GM21381 (cell line): ENCODE measurements around the gene SLC44A3.

Source experiments
- ATAC-seq: cut with Tn5 transposase; IDR thresholded peaks from one replicate; pipeline ENCODE4 v1.9.1; 2021; ENCODE audit warnings: mild to moderate bottlenecking, moderate library complexity; ENCODE audit not compliant: unreplicated experiment

Gene SLC44A3, protein sequence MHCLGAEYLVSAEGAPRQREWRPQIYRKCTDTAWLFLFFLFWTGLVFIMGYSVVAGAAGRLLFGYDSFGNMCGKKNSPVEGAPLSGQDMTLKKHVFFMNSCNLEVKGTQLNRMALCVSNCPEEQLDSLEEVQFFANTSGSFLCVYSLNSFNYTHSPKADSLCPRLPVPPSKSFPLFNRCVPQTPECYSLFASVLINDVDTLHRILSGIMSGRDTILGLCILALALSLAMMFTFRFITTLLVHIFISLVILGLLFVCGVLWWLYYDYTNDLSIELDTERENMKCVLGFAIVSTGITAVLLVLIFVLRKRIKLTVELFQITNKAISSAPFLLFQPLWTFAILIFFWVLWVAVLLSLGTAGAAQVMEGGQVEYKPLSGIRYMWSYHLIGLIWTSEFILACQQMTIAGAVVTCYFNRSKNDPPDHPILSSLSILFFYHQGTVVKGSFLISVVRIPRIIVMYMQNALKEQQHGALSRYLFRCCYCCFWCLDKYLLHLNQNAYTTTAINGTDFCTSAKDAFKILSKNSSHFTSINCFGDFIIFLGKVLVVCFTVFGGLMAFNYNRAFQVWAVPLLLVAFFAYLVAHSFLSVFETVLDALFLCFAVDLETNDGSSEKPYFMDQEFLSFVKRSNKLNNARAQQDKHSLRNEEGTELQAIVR

DNA sequence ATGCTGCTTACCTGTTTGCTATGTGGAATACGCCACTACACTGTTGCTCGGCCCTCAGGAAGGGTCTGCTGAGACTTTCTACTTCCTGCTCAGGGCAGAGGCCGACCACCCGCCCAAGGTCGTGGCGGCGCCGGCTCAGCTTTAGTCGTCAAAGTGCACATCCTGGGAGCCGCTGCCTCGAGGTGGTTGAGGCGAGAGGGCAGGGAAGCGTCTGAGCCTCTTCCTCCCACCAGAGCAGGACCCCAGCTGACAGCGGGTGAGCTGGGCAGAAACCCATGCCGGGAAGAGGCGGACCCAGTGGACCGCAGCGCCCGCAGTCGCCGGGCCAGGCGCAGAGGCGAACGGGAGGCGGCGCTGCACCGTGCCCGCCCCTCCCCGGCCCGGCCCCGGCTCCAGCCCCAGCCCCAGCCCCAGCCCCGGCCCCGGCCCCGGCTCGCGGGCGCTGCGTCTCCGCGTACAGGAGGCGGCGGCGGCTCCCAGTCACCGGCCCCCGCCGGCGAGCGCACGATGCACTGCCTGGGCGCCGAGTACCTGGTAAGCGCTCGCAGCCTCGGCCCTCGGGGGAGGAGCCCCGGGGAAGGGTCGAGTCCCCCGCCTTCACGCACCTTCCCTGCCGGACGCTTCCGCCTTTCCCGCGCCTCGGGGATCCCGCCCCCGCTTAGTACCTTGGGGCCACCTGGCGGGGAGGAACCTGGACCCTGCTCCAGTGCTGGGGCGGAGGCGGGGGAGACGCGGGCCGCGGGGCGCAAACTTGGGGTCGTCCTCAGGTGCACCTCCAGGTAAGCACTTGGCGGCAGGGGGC is at the start of gene SLC44A3:
SLC44A3 (plus strand) TSS at position 413 of the 802 bp plus-strand sequence; CDS start at position 508, 95 bp downstream.
- no peak for ATAC-seq

DNA sequence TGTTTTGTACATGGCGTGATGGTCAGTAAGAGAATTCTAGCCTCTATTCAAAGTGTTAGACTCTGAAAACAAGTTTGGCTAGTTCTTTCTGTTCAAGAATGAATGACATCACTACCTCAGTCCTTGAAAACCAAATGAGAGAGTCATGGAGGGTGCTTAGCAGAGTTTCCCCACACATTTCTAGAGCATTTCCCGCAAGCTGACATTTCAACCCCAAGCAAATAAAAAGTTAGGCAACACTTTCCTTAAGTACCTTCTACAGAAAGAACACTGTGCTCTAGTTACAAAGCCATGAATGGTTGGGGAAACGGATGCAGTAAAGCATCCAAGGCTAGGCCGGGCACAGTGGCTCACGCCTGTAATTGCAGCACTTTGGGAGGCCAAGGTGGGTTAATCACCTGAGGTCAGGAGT is 47.9 kb upstream of the SLC44A3 start:
- no peak for ATAC-seq

DNA sequence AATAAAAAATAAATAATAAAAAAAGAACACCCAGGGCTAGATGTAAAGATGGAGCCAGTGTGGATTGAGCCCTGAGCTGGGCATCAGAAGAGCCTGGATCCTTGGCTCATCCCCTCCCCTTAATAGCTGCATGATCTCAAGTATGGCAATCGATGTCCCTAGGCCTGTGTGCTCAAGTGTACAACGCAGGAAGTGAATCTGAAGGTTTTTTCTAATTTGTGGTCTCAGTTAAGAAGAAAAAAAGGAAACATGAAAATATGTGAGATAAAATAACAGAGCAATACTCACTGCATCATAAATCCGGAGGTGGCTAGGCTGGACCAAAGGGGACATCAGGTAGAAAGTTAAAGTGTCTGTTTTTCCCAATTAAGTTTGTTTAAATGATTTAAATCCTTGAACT is 47.3 kb upstream of the SLC44A3 start:
- no peak for ATAC-seq

DNA sequence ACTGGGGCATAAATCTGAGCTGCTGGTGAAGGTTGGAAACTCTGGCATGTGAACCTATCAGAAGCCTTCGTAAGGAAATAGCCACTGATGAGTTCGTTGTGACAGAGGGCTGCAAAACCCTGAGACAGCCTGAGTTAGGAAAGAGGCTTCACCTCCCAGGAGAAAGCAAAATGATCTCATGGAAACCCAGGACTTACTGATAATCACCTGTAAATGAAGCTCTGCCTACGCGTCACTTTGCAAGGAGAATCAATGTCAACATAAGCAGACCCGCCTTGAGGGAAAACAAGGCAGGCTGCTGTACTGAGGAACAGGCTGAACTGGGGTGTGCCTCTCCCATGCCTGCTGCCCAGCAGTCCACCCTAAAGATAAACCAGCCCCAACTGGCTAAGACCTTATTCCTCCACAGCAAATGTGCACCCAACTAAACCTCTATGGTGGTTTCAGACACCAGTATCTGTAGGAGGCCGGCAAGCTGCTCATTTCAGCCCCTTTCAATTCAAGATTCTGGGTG is 46.8 kb upstream of the SLC44A3 start:
- no peak for ATAC-seq

DNA sequence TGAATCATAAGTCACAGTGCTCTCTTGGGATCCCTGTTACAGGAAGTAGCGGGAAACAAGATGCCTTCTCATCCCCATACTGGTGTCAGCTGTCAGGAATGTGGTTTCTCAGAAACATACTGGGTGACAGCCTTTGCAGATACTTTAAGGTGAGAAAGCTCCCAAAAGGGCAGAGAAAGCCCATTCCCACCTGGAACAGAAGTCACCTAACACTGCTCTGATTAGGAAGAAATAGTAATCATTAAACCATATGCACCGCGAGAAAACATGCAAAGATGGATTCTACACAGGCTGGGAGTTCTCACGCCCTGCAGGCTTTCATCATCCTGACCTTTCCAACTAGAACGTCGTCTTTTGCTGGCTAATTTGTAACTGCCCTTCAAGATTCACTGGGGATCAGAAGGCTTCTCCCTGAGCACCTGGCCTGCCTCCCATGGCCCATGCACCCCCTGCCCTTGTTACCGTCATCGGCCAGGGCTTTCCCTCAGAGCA is 46.2 kb upstream of the SLC44A3 start:
- no peak for ATAC-seq

DNA sequence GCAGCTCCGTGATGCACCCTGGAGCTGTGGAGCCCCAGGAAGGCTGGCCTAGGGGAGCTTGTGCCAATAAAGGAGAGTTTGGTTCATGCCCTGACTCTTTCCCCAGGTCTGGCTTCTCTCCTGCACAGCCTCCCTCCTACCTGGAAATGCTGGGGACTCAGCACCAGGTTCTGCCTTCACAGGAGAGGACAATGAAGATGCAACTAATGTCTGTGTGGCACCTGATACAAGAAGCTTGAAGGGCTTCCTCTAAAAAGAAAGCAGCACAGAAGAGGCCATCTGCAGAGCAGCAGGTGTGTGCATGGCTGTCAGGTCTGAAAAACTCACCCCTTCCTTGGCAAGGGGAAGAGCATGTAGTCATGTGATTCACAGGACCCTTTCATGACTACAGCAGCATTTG is 43.7 kb upstream of the SLC44A3 start:
- ATAC-seq = no peak

DNA sequence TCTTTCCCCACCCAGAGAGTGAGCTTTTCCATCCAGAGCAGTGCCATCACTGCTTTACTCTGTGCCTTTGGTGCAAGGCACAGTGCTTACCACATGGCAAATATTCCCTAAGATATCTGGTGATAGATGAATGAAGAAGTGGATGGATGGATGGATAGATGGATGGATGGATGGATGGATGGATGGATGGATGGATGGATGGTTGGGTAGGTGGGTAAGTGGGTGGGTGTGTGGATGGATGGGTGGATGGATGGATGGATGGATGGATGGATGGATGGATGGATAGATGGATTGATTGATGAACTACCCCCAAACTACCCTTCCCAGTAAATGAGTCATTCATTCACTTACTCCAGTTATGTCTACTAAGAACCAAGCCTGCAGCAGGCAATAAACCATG is 42.9 kb upstream of the SLC44A3 start:
- ATAC-seq = no peak

DNA sequence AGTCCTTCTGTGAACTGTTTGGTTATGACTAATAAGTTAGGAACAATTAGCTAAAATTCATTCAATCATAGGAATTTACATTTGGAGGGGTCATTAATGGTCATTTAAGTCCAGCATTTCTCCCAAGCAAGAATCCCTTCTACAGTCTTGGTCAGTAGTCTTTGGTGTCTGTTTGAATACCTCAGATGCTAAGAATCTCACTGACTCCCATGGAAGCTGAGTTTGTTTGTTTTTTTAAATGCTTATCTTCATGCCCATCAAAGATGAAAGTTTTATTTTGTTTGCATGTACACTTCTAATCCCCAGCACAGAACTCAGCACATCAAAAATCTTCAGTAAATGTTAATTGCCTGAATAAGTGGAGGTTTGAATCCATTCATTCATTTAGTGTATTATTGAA is 41.3 kb upstream of the SLC44A3 start:
- no peak for ATAC-seq

DNA sequence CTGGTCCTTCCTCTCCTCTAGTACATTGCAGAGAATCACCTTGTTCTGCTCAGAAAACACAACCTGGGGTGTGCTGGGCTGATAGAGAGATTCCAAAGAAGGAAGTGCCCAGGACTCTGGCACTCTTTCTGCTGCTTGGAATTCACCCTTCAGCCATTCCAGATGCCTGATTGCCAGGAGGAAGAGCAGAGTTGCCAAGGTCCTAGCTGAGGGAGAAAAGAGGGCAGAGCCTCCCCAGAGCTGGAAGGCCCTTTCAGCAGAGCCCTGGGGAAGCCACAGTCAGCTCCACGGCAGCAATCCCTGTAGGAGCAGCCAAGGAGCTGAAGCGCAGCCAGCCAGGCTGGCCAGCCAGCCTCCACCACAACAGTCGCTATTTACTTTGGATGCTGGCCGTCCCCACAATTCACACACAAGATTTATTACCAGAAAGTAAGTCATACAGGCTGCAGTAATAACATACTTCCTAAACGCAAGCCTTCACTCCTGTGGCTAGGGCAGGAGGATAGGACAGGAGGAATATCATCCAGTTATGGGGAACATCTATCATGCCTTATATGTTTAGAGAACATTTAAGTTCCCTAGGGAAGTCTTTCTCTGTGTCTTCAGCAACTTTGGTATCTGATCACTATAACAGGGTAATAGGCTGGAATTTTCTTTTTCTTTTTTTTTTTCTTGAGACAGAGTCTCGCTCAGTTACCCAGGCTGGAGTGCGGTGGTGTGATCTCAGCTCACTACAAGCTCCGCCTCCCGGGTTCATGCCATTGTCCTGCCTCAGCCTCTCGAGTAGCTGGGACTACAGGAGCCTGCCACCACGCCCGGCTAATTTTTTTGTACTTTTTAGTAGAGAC is 36.6 kb upstream of the SLC44A3 start:
- no peak for ATAC-seq

DNA sequence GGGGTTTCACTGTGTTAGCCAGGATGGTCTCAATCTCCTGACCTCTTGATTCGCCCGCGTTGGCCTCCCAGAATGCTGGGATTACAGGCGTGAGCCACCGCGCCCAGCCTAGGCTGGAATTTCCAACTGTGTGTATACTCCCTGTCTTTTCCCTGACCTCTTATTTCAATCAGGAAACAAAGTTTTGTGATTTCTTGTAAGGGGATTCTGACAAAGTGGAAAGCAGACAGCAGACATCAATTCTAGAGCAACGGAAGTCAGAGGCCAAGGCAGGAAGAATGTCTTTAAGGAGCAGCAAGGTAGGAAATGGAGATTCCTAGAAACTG is 36.0 kb upstream of the SLC44A3 start:
- no peak for ATAC-seq

DNA sequence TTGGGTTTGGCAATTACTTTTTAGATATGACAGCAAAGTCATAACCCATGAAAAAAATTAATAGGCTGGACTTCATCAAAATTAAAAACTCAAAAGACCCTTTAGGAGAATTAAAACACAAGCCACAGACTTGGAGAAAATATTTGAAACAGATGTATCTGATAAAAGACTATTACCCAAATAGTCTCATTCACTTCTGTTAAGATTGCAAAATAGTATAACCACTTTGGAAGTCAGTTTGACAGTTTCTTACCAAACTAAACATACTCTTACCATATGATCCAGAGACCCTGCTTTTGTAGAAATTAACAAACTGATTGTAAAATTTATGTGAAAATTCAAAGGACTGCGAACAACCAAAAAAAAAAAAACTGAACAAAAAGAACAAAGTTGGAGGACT is 32.5 kb upstream of the SLC44A3 start:
- no peak for ATAC-seq

DNA sequence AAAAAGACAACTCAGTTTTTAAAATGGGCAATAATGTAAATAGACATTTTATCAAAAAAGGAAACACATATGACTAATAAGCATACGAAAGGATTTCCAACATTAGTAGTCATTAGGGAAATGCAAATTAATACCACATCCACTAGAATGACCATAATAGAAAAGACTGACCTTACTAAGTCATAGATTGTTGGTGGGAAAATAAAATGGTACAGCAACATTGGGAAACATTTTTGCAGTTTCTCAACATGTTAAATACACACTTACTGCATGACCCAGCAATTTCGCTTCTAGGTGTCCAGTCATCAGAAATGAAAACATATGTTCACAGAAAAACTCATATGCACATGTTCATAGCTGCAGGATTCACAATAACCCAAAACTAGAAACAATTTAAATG is 29.9 kb upstream of the SLC44A3 start:
- no peak for ATAC-seq

DNA sequence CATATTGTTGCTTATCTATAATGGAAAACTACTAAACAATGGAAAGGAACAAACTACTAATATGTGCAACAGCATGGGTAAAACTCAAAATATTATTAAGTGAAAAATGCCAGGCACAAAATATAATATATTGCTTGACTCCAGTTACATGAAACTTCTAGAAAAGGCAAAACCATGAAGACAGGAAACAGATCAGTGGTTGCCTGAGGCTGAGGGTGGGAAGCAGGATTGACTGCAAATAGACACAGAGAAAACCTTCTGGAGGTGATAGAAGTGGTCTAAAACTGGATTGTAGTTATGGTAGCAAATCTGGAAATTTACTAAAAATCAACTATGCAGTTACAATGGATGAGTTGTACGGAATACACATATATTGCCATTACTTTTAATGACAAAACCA is 29.5 kb upstream of the SLC44A3 start:
- ATAC-seq = no peak

DNA sequence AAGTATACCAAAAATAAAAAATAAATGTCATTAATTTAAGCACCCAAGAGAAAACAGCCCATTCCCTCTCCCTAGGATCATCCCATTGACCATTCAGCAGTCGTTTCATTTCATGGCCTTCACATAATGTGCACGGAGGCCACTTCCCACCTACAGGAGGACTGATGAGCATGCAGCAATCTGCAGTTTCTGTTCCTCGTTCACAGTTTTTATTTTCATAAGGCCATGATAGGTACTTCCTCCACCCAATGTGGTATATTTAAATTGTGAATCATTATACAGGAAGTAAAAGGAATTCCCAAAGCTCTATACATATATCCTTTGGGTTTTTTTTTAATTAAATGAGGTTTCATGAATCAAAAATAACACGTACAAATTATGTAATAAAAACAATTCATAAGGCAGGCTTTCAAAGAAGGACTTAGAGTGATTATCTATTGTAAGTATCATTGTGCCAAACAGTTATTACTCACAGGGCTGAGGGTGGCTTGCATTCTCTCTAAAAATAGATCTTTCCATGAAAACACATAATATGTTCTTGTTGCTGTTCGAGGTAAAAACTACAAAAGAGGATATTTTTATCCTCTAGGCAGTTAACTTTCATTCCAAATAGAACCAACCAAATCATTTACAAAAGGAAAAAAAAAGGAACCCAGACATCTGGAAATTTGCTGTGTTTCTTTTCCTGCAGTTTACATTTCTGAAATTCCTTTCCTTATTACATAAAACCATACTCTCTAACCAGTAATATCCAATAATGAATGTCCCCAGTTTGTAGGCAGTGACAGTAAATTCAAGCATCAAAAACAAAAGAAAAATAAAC is 27.5 kb upstream of the SLC44A3 start:
- ATAC-seq = peak; percentile 99

DNA sequence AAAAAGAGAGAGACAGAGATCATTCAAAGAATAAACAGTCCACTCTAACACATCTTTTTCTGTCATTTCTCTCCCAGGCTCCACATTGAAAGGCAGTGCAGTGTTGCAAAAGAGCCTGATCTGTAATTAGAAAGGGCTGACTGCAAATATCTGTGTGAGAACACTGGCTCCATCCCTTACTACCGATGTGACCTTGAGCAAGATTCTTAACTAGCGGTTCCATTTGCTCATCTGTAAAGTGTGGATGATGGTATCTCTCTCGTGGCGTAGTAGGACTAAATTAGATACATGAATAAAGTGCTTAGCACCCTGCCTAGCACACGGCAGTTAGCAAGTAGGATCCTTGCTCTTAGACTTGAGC is 26.9 kb upstream of the SLC44A3 start:
- no peak for ATAC-seq

DNA sequence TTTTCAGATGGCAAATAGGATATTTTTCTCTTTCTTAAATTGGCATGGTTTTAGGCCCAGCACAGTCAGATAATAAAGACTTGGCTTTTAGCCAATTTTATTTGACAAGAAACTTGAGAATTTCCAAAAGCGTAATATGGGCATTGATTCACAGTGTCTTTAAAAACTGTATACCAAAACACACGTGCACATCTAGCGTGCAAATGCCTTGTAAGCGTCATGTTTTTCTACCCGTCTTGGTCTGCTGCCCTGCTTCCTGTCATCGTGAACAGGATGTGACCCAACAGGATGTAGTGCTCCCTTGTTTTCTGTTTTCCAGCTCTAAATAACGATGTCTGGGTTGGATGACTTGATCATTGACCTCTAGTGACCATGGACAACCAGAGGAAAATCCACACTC is 24.7 kb upstream of the SLC44A3 start:
- no peak for ATAC-seq

DNA sequence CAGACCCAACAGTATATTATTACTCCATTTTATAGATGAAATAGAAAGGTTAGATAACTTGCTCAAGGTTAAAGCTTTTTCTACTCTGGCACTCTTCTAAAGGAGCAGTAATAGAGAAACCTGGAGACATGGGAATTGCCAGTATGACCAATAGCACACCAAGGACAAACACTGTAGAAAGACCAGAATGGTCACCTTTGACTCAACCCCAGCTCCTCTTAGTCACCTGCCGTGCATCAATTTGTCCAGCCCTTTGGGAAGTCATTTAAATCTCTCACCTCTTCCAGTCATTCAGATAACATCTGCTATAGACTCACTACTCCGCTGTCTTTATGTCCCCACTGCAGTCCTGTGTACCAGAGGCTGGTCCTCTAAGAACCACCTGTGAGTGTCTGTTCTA is 23.9 kb upstream of the SLC44A3 start:
- ATAC-seq = no peak

DNA sequence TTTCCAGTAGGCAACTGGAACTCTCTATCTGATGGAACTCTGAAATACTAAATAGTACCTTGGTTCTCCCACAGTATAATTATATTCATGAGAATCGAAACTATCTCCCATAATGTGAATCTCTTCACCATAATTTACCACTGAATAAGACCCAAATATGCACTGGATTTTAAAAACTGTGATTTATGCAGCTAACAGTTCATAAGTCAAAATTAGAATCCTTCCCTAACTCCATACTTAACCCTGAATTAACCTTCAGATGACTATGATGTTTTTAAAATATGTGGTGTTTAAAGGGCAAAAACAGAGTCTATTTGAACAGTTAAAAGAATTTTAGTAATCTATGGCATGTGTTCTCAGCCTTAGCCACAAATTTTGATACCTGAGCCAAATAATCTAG is 22.9 kb upstream of the SLC44A3 start:
- no peak for ATAC-seq

DNA sequence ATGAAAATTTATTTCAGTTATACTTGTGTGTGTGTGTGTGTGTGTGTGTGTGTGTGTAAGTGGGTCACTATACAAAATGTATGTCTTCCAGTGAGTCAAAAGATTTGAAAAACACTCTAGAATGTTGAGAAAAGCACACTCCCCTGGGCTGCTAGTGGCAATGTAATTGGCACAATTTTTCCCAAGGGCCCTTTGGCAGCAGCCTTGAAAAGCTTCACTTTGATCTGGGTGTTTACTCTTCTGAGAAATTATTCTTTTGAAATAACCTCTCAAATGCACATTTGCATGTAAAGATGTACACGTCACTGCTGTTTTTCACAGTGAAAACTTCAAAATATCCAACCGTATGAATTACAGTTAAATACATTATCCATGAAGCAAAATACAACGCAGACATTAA is 22.1 kb upstream of the SLC44A3 start:
- ATAC-seq = no peak

DNA sequence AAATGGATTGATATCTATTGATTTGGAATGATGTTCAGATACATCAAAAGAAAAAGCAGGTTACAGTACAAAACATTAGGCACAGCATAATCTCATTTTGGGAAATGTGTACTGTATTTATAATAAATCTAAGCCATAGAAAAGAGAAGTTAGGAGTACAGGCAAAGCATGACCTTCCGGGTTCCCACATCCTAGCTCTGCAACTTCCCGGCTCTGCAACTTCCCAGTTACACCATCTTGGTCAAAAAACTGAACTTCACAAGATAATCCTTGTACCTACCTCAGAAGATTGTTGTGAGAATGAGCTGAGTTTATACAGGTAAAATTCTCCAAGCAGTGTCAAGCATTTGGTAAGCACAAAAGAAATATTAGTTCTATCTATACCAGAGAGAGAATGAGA is 21.7 kb upstream of the SLC44A3 start:
- ATAC-seq = no peak
